GM23248 (cell line): ENCODE measurements around the gene HLCS. TPM values are rescaled to one million over a fixed set of nuclear protein-coding genes. Genes with fewer than 3 reads are reported as not detected.
"Not testable (repeated sequence)": the region's sequence is repeated elsewhere in the genome, so short reads cannot be mapped to it uniquely, and the experiment has no call there.

Source experiments
- DNase-seq: peaks from one replicate; pipeline ENCODE4 v3.0.0-alpha.2; 2015
- H2AFZ ChIP-seq: fragments of 200-600 bp; sonication (generic); 2 replicates; pipeline ENCODE4 v1.6.1; 2016; ENCODE audit warnings: antibody characterized with exemption
- H3F3A ChIP-seq: fragments of 200-600 bp; sonication (generic); 2 replicates; pipeline ENCODE4 v1.6.1; 2016; ENCODE audit warnings: mild to moderate bottlenecking, antibody characterized with exemption, mixed run types; ENCODE audit not compliant: insufficient read depth
- H3K27ac ChIP-seq: fragments of 200-600 bp; sonication (generic); 2 replicates; pipeline ENCODE4 v1.5.1; 2016; ENCODE audit warnings: mild to moderate bottlenecking
- H3K27me3 ChIP-seq: fragments of 200-600 bp; sonication (generic); replicated peaks from 2 replicates; pipeline ENCODE4 v1.6.1; 2016; ENCODE audit warnings: mild to moderate bottlenecking; ENCODE audit not compliant: insufficient read depth
- H3K36me3 ChIP-seq: fragments of 200-600 bp; sonication (generic); 2 replicates; pipeline ENCODE4 v1.6.1; 2016; ENCODE audit warnings: low read depth, mild to moderate bottlenecking
- H3K4me1 ChIP-seq: fragments of 200-600 bp; sonication (generic); 2 replicates; pipeline ENCODE4 v1.6.1; 2016; ENCODE audit warnings: mild to moderate bottlenecking; ENCODE audit not compliant: insufficient read depth
- H3K4me2 ChIP-seq: fragments of 200-600 bp; sonication (generic); one replicate; pipeline ENCODE4 v1.6.1; 2016; ENCODE audit warnings: mild to moderate bottlenecking; ENCODE audit not compliant: unreplicated experiment
- H3K4me3 ChIP-seq: fragments of 200-600 bp; sonication (generic); 2 replicates; pipeline ENCODE4 v1.5.1; 2016; ENCODE audit warnings: mild to moderate bottlenecking
- H3K79me2 ChIP-seq: fragments of 200-600 bp; sonication (generic); 2 replicates; pipeline ENCODE4 v1.6.1; 2016; ENCODE audit warnings: mild to moderate bottlenecking; ENCODE audit not compliant: insufficient read depth
- H3K9ac ChIP-seq: fragments of 200-600 bp; sonication (generic); 2 replicates; pipeline ENCODE4 v1.6.1; 2016; ENCODE audit warnings: mild to moderate bottlenecking
- H3K9me2 ChIP-seq: fragments of 200-600 bp; sonication (generic); 2 replicates; pipeline ENCODE4 v1.6.1; 2016; ENCODE audit warnings: mixed run types, mild to moderate bottlenecking, moderate library complexity; ENCODE audit not compliant: insufficient read depth
- H3K9me3 ChIP-seq: fragments of 200-600 bp; sonication (generic); one replicate; pipeline ENCODE4 v1.6.1; 2017; ENCODE audit warnings: low read depth
- H4K20me1 ChIP-seq: fragments of 200-600 bp; sonication (generic); 2 replicates; pipeline ENCODE4 v1.6.0; 2016; ENCODE audit not compliant: insufficient read depth
- EZH2 ChIP-seq: fragments of 200-600 bp; sonication (generic); IDR thresholded peaks from 2 replicates; pipeline ENCODE4 v1.6.1; 2018; ENCODE audit warnings: antibody characterized with exemption, mild to moderate bottlenecking; ENCODE audit not compliant: insufficient read depth, poor library complexity, severe bottlenecking
- EZH2phosphoT487 ChIP-seq: fragments of 200-600 bp; sonication (generic); IDR thresholded peaks from 2 replicates; pipeline ENCODE4 v1.6.1; 2018; ENCODE audit warnings: antibody characterized with exemption, moderate library complexity, mild to moderate bottlenecking, low read depth; ENCODE audit not compliant: insufficient read depth
- WGBS, 2 experiments: methylation state at CpG; one replicate each; pipeline ENCODE4 v1.1.6; 2015 to 2017; ENCODE audit warnings: low lambda C conversion rate in 2 of 2, low coverage in 1 of 2; ENCODE audit errors: missing lambda C conversion rate in 2 of 2; 5-methylcytosine and 5-hydroxymethylcytosine counted together
- in situ Hi-C: fragments of 300-500 bp; cut with MboI; formaldehyde crosslinking; loops from 2 replicates; pipeline ENCODE4 v1.15.0; 2020
- polyA plus RNA-seq: library from polyadenylated mRNA; unstranded; fragments of >200 nt; fragmentation: Nextera tagmentation; extraction: Ambion mirVana; gene quantifications from 2 replicates; pipeline ENCODE4 v1.2.1, GENCODE V29; 2016
- total RNA-seq: library from RNA; depleted of rRNA; stranded (reverse); fragments of >200 nt; shearing (Covaris generic); gene quantifications from 2 replicates; pipeline ENCODE4 v1.2.3, GENCODE V29; 2014

HLCS gene
- total and polyA plus RNA-seq, 2 experiments from 2014 or later: 21.4 to 42.5 TPM

DNA sequence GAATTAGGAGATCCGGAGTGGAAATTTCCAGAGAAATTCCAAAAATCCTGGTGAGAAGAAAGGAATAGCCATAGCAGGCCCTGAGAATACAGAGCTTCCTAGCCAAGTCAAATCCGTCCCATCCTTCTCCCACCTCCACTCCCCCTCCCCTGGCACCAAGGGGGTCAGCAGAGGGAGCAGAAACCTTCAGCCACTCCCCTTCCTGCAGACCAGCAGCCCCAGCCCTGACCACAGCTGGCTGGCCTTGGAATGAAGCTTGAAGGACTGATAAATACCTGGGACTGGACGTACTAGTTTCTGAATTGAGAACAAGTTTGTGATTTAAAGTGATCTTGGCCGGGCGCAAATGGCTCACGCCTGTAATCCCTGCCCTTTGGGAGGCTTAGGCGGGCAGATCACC, 26.2 kb upstream of the HLCS start:
- no peaks in the 10 kb centered on the region for H3K79me2 ChIP-seq
- no peak overlapping the region for H3K4me2 ChIP-seq
- no peak for TF ChIP-seq EZH2
- TF ChIP-seq EZH2phosphoT487: no peak
- no peak for DNase-seq
- H3K27me3 ChIP-seq: no peaks in the 10 kb centered on the region
- no peaks in the 10 kb centered on the region for H3K36me3 ChIP-seq
- peaks cover 7% of the 10 kb centered on the region for H3K4me1 ChIP-seq
- H3K9ac ChIP-seq: no peak overlapping the region
- no peak overlapping the region for H2AFZ ChIP-seq
- in situ Hi-C loops: no loop called here
- no peaks in the 10 kb centered on the region for H3K9me2 ChIP-seq
- 59 to 64% methylated on average over 7 of the region's 7 CpGs for WGBS, 2 experiments
- no peak overlapping the region for H3K4me3 ChIP-seq
- H3F3A ChIP-seq: peaks cover 20% of the 10 kb centered on the region
- no peak overlapping the region for H3K27ac ChIP-seq
- no peaks in the 10 kb centered on the region for H4K20me1 ChIP-seq
- H3K9me3 ChIP-seq: no peaks in the 10 kb centered on the region

DNA sequence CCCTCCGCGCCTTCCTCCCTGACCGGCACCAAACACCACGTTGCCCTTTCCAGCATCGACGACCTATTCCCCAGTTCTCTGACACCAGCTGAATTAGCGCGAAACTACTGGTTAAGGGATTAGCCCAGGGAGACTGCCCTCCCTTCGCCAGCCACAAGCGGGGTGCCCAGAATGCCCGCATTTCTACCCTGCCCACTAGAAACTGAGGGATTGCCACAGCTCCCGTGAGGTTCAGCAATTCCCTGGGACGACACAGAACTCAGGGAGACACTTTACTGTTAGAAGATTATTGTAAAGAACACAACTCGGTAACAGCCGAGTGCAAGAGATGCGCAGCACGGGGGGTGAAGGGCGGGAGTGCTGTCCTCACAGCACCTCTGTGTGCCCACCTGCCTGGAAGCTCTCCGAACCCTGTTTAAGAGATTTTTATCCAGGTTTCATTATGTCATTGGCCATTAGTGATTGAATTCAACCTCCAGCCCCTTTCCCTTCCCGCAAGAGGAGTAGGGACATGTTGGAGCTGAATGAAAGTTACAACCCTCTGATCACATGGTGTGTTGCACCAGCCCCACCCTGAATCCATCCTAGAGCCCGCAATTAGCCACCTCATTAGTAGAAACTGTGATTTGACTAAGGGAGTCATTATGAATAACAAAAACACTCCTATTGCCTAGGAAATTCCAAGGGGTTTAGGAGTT, 24.2 kb upstream of the HLCS start:
- Histone ChIP-seq H2AFZ (peak overlapping the region; percentile 91), H3K4me3 (peak overlapping the region; percentile 68), H3K9me2 (no peaks in the 10 kb centered on the region), H3K79me2 (no peaks in the 10 kb centered on the region), H3K4me1 (peaks cover 7% of the 10 kb centered on the region), H3K9me3 (no peaks in the 10 kb centered on the region), H3K9ac (peak overlapping the region; percentile 79), H4K20me1 (no peaks in the 10 kb centered on the region), H3K36me3 (no peaks in the 10 kb centered on the region), H3K27ac (no peak overlapping the region), H3K4me2 (no peak overlapping the region), H3K27me3 (no peaks in the 10 kb centered on the region), H3F3A (peaks cover 20% of the 10 kb centered on the region)
- DNase-seq: no peak
- 74 to 76% methylated on average over 21 of the region's 21 CpGs for WGBS, 2 experiments
- TF ChIP-seq EZH2phosphoT487: no peak
- no peak for TF ChIP-seq EZH2
- in situ Hi-C loops: no loop called here

DNA sequence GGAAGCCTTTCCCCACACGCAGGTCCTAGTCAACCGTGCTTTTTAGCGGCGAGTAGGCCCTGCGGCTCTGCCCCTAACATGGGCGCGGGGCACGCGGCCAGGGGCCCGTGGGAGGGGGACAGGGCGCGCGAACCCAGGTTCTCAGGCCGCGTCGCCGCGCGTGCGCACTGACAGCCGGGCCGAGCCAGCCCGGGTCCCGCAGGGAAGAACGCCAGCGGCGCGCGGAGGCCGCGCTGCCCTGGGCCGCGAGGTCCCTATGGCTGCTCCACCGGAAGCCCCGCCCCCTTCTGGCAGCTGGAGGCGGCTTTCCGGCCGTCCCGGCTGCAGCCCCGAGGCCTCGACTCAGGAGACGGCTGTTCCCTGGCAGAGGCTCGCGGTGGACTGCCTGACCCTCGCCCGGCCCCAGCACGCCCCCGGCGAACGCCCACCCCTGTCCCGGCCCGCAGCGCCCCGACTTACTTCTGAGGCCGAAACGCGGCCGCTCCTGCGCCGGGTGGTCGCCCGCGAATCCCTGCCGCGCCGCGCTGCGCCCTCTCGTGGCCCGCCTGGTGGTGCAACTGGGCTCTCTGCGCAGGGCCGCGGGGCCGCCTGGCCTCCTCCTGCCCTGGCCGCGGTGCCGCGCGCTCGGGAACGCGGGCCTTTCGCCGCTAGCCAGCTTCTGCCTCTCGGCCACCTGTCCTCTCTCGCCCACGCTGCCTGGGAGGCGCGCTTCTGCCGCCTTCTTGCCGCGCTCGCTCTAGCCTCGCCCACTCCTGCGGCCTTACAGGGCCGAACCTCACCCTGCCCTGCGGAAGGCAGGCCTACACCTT, 23.4 kb upstream of the HLCS start:
- peak; percentile 95 for DNase-seq
- peak overlapping the region; percentile 91 for H2AFZ ChIP-seq
- no peak for TF ChIP-seq EZH2phosphoT487
- no peak for TF ChIP-seq EZH2
- H4K20me1 ChIP-seq: no peaks in the 10 kb centered on the region
- H3K4me1 ChIP-seq: peaks cover 7% of the 10 kb centered on the region
- H3K9me3 ChIP-seq: no peaks in the 10 kb centered on the region
- no peaks in the 10 kb centered on the region for H3K9me2 ChIP-seq
- in situ Hi-C loops: no loop called here
- H3K4me3 ChIP-seq: peak overlapping the region; percentile 68
- H3K36me3 ChIP-seq: no peaks in the 10 kb centered on the region
- peaks cover 20% of the 10 kb centered on the region for H3F3A ChIP-seq
- 18 to 21% methylated on average over 32 to 85 of the region's 97 CpGs for WGBS, 2 experiments
- H3K27ac ChIP-seq: peak overlapping the region; percentile 55
- peak overlapping the region; percentile 69 for H3K4me2 ChIP-seq
- H3K9ac ChIP-seq: peak overlapping the region; percentile 79
- no peaks in the 10 kb centered on the region for H3K79me2 ChIP-seq
- no peaks in the 10 kb centered on the region for H3K27me3 ChIP-seq

DNA sequence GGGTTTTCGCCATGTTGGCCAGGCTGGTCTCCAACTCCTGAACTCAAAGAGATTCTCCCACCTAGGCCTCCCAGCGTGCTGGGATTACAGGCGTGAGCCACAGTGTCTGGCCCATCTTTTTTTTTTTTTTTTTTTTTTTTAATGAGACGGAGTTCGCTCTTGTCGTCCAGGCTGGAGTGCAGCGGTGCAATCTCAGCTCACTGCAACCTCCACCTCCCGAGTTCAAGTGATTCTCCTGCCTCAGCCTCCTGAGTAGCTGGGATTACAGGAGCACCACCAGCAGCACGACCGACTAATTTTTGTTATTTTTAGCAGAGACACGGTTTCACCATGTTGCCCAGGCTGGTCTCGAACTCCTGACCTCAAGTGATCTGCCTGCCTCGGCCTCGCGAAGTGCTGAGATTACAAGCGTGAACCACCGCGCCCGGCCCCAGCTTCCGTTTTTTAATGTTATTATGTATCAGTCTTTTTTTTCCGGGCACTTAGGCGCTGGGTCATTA, 22.8 kb upstream of the HLCS start:
- H3K36me3 ChIP-seq, DNase-seq, H3K79me2 ChIP-seq, H4K20me1 ChIP-seq, in situ Hi-C loops, H3K9me3 ChIP-seq, H3K4me1 ChIP-seq, H3K27me3 ChIP-seq, H3K9me2 ChIP-seq: not testable (repeated sequence)
- Histone ChIP-seq H3F3A (peaks cover 20% of the 10 kb centered on the region), H3K27ac (peak overlapping the region; percentile 55), H3K4me3 (peak overlapping the region; percentile 68), H2AFZ (peak overlapping the region; percentile 91), H3K4me2 (peak overlapping the region; percentile 69), H3K9ac (peak overlapping the region; percentile 79)
- WGBS, 2 experiments: 36 to 38% methylated on average over 22 of the region's 22 CpGs
